GM12892 (cell line): Measurements from ENCODE around the gene GPX5.

Source experiments
- POLR2A ChIP-seq: IDR thresholded peaks from 2 replicates; pipeline ENCODE4 v1.6.1; 2011; ENCODE audit warnings: low read depth, low read length, control low read depth
- TAF1 ChIP-seq: IDR thresholded peaks from 2 replicates; pipeline ENCODE4 v1.6.1; 2011; ENCODE audit warnings: low read depth, mild to moderate bottlenecking, control low read depth, low read length, borderline replicate concordance

GRCh38 chr6:28555136-28555535 lies 29.5 kb downstream of the GPX5 start:
- TF ChIP-seq TAF1 (no peak), POLR2A (no peak)
